ENCODE data around the gene SCYL1.
A peak's percentile ranks its signal among the peaks of the same experiment; 100 is the strongest.

Gene SCYL1

GRCh38 chr11:65524741-65525545 is at the start of gene SCYL1:
Gene SCYL1 (plus strand): TSS chr11:65525083. CDS start chr11:65525154, 71 bp downstream.
- H3K27ac ChIP-seq: peak within 1 kb of the TSS; percentile 49
- no peak for DNase-seq (ENCODE audit: low read depth, low spot score)

DNA sequence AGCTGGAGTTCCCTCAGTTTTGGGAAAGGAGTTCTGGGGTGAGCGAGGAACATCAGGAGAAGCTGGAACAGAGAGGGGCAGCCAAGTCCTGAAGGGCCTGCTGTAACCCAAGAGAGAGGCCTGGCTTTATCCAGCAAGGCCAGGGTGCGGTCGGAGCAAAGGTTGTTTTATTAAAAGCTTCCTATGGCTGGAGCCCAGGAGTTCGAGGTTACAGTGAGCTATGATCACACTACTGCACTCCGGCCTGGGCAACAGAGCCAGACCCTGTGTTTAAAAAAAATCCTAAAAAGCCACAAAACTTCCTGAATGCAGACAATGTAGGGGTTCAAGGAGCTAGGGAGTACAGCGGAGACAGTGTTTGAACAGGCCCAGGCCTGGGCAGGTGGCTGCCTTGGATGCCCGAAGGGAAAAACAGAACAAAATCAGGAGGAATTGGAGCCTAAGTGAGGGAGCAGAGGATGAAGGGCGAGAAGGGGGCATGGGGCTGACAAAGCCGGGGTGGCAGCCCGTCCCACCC is 48.2 kb upstream of the SCYL1 start:
- DNase-seq (ENCODE audit: low read depth, low spot score): no peak
- peak overlapping the region; percentile 99 for H3K27ac ChIP-seq

DNA sequence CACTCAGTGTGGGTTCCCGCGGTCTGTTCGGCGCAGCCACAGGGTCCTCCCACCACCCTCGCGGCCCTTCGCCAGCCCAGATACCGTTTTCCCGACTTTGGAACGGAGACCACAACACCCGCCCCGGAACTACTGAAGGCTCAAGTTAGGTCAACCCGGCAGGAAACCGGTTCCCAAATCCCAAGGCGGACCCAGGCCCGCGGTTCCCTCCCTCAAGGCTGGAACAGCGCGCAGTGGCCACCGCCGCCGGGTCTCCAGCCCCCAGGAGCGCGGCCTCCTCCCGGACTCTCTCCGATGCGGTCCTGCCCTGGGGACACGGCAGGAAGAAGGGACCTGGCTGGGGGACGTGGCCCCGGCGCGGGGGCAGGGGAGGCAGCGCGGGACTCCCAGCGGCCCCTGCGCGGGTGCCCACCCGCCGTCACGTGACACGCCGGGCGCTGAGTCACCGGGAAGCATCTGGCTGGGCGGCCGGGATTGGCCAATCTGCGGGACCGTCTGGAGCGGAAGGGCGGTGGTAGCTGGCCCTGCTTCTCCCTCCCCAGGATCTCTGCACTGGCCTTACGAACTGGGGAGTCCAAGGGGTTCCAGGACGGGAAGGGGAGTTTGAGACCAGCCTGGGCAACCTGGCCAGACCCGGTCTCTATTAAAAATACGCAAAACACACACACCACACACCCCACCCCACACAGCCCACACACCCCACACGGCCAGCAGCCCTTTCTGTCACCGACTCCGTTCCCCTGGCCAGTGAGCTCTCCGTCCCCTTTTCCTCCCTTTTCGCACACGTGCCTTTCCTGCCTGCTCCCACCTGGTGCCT is 47.5 kb upstream of the SCYL1 start:
- DNase-seq (ENCODE audit: low read depth, low spot score): no peak
- peak overlapping the region; percentile 99 for H3K27ac ChIP-seq

GRCh38 chr11:65478388-65479183 is 46.3 kb upstream of the SCYL1 start:
- DNase-seq (ENCODE audit: low read depth, low spot score): no peak
- peak overlapping the region; percentile 99 for H3K27ac ChIP-seq

- no peak for DNase-seq (ENCODE audit: low read depth, low spot score)
- H3K27ac ChIP-seq: peak overlapping the region; percentile 99
These were observed 45.4 kb upstream of the SCYL1 start for GRCh38 chr11:65479184-65480145.

DNA sequence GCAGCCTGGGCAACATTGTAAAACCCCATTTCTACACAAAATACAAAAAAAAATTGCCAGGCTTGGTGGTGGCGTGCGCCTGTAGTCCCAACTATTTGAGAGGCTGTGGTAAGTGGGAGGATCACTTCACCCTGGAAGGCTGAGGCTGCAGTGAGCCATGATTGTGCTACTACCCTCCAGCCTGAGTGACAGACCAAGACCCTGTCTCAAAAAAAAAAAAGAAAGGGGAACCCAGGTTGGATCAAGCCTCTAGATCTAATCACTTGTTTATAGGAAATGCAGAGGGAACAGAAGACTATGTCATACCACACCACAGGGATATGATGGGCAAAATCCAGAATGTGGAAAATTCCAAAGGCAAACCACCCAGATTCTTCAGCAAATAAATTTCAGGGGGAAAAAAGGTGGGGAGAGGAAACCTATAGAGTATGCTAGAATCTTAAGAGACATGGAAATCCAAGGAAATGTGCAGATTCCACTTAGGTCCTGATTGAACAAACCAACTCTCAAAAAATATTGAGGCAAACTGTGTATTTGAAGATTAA is 42.5 kb upstream of the SCYL1 start:
- no peak for DNase-seq (ENCODE audit: low read depth, low spot score)
- H3K27ac ChIP-seq: no peak overlapping the region

GRCh38 chr11:65485920-65486219 is 39.0 kb upstream of the SCYL1 start:
- DNase-seq (ENCODE audit: low read depth, low spot score): no peak

GRCh38 chr11:65486570-65487466 is 38.1 kb upstream of the SCYL1 start:
- no peak for DNase-seq (ENCODE audit: low read depth, low spot score)
- H3K27ac ChIP-seq: peak overlapping the region; percentile 100

More at GRCh38 chr11:65485920-65486219, 39.0 kb upstream of the SCYL1 start:
- peak overlapping the region; percentile 100 for H3K27ac ChIP-seq

- peak; percentile 99 for DNase-seq (ENCODE audit: low read depth, low spot score)
- peak overlapping the region; percentile 100 for H3K27ac ChIP-seq
These were observed 37.2 kb upstream of the SCYL1 start for GRCh38 chr11:65487467-65488272.

GRCh38 chr11:65488273-65489034 is 36.4 kb upstream of the SCYL1 start:
- H3K27ac ChIP-seq: peak overlapping the region; percentile 100
- DNase-seq (ENCODE audit: low read depth, low spot score): no peak

- H3K27ac ChIP-seq: peak overlapping the region; percentile 100
- DNase-seq (ENCODE audit: low read depth, low spot score): no peak
These were observed 35.7 kb upstream of the SCYL1 start for GRCh38 chr11:65489035-65489705.

- DNase-seq (ENCODE audit: low read depth, low spot score): no peak
- peak overlapping the region; percentile 100 for H3K27ac ChIP-seq
These were observed 35.1 kb upstream of the SCYL1 start for GRCh38 chr11:65489706-65490320.

- no peak for DNase-seq (ENCODE audit: low read depth, low spot score)
- peak overlapping the region; percentile 100 for H3K27ac ChIP-seq
These were observed 33.8 kb upstream of the SCYL1 start for GRCh38 chr11:65491163-65491465.

GRCh38 chr11:65491614-65492386 is 33.1 kb upstream of the SCYL1 start:
- DNase-seq (ENCODE audit: low read depth, low spot score): peak; percentile 80
- H3K27ac ChIP-seq: peak overlapping the region; percentile 100

GRCh38 chr11:65492387-65492636 is 32.6 kb upstream of the SCYL1 start:
- no peak for DNase-seq (ENCODE audit: low read depth, low spot score)
- peak overlapping the region; percentile 100 for H3K27ac ChIP-seq

All from epithelial cell of prostate (primary cell).